Activated CD4-positive, alpha-beta T cell treated with anti-CD3 and anti-CD28 coated beads, Interleukin-2, Interleukin-6, amounts not matched to agents 100 ng/mL and 50 ng/mL, durations not matched to agents 16 hours and 8 hours (primary cell): ENCODE measurements around the gene DNM1.
A peak's percentile ranks its signal among the peaks of the same experiment; 100 is the strongest.
"Not testable (repeated sequence)": the region's sequence is repeated elsewhere in the genome, so short reads cannot be mapped to it uniquely, and the experiment has no call there.

Experiments
- DNase-seq: peaks from one replicate; pipeline ENCODE4 v3.0.0-alpha.2; 2020

Gene DNM1

GRCh38 chr9:128253140-128253990 lies 50.2 kb downstream of the DNM1 start:
- no peak for DNase-seq

- no peak for DNase-seq
Measured at GRCh38 chr9:128253991-128254346, 50.8 kb downstream of the DNM1 start.

- no peak for DNase-seq
Measured at GRCh38 chr9:128254362-128254761, 51.2 kb downstream of the DNM1 start.

GRCh38 chr9:128254855-128255759 lies 51.9 kb downstream of the DNM1 start:
- peak; percentile 61 for DNase-seq

GRCh38 chr9:128257086-128257825 lies 54.1 kb downstream of the DNM1 start:
- DNase-seq, result no peak

- DNase-seq, result no peak
Measured at GRCh38 chr9:128257907-128258306, 54.7 kb downstream of the DNM1 start.

- no peak for DNase-seq
Measured at GRCh38 chr9:128258326-128258725, 55.1 kb downstream of the DNM1 start.

GRCh38 chr9:128259156-128259555 lies 56.0 kb downstream of the DNM1 start:
- DNase-seq, result no peak

GRCh38 chr9:128260340-128260739 lies 57.2 kb downstream of the DNM1 start:
- no peak for DNase-seq

- no peak for DNase-seq
Measured at GRCh38 chr9:128262687-128263086, 59.5 kb downstream of the DNM1 start.

GRCh38 chr9:128265348-128265847 lies 62.2 kb downstream of the DNM1 start:
- no peak for DNase-seq

- no peak for DNase-seq
Measured at GRCh38 chr9:128266868-128267590, 63.9 kb downstream of the DNM1 start.

- no peak for DNase-seq
Measured at GRCh38 chr9:128271112-128271511, 67.9 kb downstream of the DNM1 start.

GRCh38 chr9:128271512-128271911 lies 68.3 kb downstream of the DNM1 start:
- no peak for DNase-seq

- DNase-seq, result no peak
Measured at GRCh38 chr9:128274245-128274644, 71.1 kb downstream of the DNM1 start.

- no peak for DNase-seq
Measured at GRCh38 chr9:128275198-128276007, 72.2 kb downstream of the DNM1 start, which contains the start of gene GOLGA2. Gene GOLGA2, minus strand, starts transcription at chr9:128276007. Its CDS starts 31 bp downstream, at chr9:128275976.

- peak; percentile 100 for DNase-seq
Measured at GRCh38 chr9:128276008-128276573, 72.9 kb downstream of the DNM1 start, which contains the start of gene SWI5. Gene SWI5, plus strand, starts transcription at chr9:128276276.

- no peak for DNase-seq
Measured at GRCh38 chr9:128276574-128277270, 73.5 kb downstream of the DNM1 start.

- not testable (repeated sequence) for DNase-seq
Measured at GRCh38 chr9:128279088-128280073, 76.2 kb downstream of the DNM1 start.
